ENCODE measurements around the gene LRRC8C.

DNA sequence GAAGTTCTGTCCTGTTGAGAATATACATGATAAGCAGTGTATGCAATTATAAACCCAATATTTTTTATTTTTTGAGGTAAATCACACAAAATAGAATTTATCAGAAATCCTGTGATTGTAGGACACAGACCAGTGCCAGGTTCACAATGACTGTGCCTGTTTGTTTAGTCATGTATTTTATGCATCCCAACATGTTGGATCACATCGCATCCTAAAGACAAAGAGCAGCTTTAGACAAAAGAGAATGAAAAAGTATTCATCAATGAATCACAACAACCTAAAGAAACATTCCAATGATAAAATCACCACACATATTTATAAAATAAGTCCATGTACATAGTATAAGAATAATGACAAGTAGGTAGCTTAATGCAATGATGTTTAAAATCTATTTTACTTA is 134.7 kb downstream of the LRRC8C start:
- TF ChIP-seq, protein P1, sequence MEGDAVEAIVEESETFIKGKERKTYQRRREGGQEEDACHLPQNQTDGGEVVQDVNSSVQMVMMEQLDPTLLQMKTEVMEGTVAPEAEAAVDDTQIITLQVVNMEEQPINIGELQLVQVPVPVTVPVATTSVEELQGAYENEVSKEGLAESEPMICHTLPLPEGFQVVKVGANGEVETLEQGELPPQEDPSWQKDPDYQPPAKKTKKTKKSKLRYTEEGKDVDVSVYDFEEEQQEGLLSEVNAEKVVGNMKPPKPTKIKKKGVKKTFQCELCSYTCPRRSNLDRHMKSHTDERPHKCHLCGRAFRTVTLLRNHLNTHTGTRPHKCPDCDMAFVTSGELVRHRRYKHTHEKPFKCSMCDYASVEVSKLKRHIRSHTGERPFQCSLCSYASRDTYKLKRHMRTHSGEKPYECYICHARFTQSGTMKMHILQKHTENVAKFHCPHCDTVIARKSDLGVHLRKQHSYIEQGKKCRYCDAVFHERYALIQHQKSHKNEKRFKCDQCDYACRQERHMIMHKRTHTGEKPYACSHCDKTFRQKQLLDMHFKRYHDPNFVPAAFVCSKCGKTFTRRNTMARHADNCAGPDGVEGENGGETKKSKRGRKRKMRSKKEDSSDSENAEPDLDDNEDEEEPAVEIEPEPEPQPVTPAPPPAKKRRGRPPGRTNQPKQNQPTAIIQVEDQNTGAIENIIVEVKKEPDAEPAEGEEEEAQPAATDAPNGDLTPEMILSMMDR (IDR thresholded peaks at IDR 0.05 in 8 of 11, conservative IDR thresholded peaks at IDR 0.05 in 3 of 11): no peak
- TF ChIP-seq POLR2A (IDR thresholded peaks at IDR 0.05): no peak
- TF ChIP-seq POLR2AphosphoS5 (IDR thresholded peaks at IDR 0.05): no peak

Data from spleen (tissue), 7 donors.